IMR-90 (cell line): Measurements from ENCODE around the gene RNF141. TPM values are rescaled to one million over a fixed set of nuclear protein-coding genes. Genes with fewer than 3 reads are reported as not detected.
A peak's percentile ranks its signal among the peaks of the same experiment; 100 is the strongest.

Experiments
- ATAC-seq: fragments of 200-7000 bp; cut with Tn5 transposase; 2 replicates; pipeline ENCODE4 v1.9.1; 2020; ENCODE audit warnings: low read depth, mild to moderate bottlenecking, moderate library complexity
- BruUV-seq: library from RNA; stranded (reverse); fragments of 400-500 nt; replicated peaks from 2 replicates; lab custom pipeline; 2021; lab: Mats Ljungman, UMichigan
- CTCF ChIA-PET: fragments of 300-600 bp; formaldehyde crosslinking; extraction: SDS; loops from one replicate; lab custom pipeline; 2021; ENCODE audit warnings: antibody characterized with exemption; lab: Yijun Ruan, JAX
- POLR2A ChIA-PET: fragments of 300-600 bp; sonication (Branson Sonifier 250); formaldehyde crosslinking; loops from one replicate; lab custom pipeline; 2022; ENCODE audit warnings: antibody characterized with exemption; ENCODE audit not compliant: unreplicated experiment; lab: Charles Lee
- DNase-seq: peaks from one replicate; pipeline ENCODE4 v3.0.0; 2013
- H2AFZ ChIP-seq: replicated peaks from 2 replicates; pipeline ENCODE3; 2013; ENCODE audit warnings: low read length, mild to moderate bottlenecking; ENCODE audit not compliant: poor library complexity
- H2AK5ac ChIP-seq: 2 replicates; pipeline ENCODE4 v1.6.1; 2013; ENCODE audit warnings: low read depth, low read length, inconsistent platforms
- H2AK9ac ChIP-seq: replicated peaks from 2 replicates; pipeline ENCODE3; 2013; ENCODE audit warnings: mild to moderate bottlenecking, low read depth, low read length, moderate library complexity; ENCODE audit not compliant: poor library complexity
- H2BK120ac ChIP-seq: 2 replicates; pipeline ENCODE4 v1.6.1; 2013; ENCODE audit warnings: low read depth, low read length, inconsistent platforms
- H2BK15ac ChIP-seq: 3 replicates; pipeline ENCODE4 v1.6.1; 2013; ENCODE audit warnings: low read depth, low read length, inconsistent platforms
- H2BK20ac ChIP-seq: 2 replicates; pipeline ENCODE4 v1.6.1; 2013; ENCODE audit warnings: low read depth, mild to moderate bottlenecking, inconsistent platforms, low read length, moderate library complexity
- H2BK5ac ChIP-seq: 2 replicates; pipeline ENCODE4 v1.6.1; 2013; ENCODE audit warnings: mild to moderate bottlenecking, low read depth, low read length, inconsistent platforms; ENCODE audit not compliant: poor library complexity, severe bottlenecking
- H3K14ac ChIP-seq: replicated peaks from 2 replicates; pipeline ENCODE4 v1.6.1; 2013; ENCODE audit warnings: low read depth, low read length, inconsistent platforms
- H3K18ac ChIP-seq: 2 replicates; pipeline ENCODE4 v1.6.1; 2013; ENCODE audit warnings: low read depth, low read length, control low read depth
- H3K23ac ChIP-seq: 2 replicates; pipeline ENCODE4 v1.6.1; 2013; ENCODE audit warnings: low read depth, low read length, inconsistent platforms
- H3K27ac ChIP-seq: 2 replicates; pipeline ENCODE4 v1.5.1; 2013; ENCODE audit warnings: mild to moderate bottlenecking, control low read depth, low read length; ENCODE audit not compliant: insufficient read depth
- H3K27me3 ChIP-seq: 2 replicates; pipeline ENCODE4 v1.6.1; 2013; ENCODE audit warnings: low read length; ENCODE audit not compliant: control insufficient read depth, insufficient read depth
- H3K36me3 ChIP-seq: 2 replicates; pipeline ENCODE4 v1.6.1; 2013; ENCODE audit warnings: low read length, mixed read lengths; ENCODE audit not compliant: control insufficient read depth, insufficient read depth
- H3K4ac ChIP-seq: 2 replicates; pipeline ENCODE4 v1.6.1; 2013; ENCODE audit warnings: low read depth, low read length, inconsistent platforms
- H3K4me1 ChIP-seq: 2 replicates; pipeline ENCODE4 v1.6.1; 2013; ENCODE audit warnings: low read length, mixed read lengths; ENCODE audit not compliant: control insufficient read depth, insufficient read depth
- H3K4me2 ChIP-seq: 2 replicates; pipeline ENCODE4 v1.6.1; 2013; ENCODE audit warnings: low read depth, mild to moderate bottlenecking, control low read depth, low read length, moderate library complexity
- H3K4me3 ChIP-seq: 2 replicates; pipeline ENCODE4 v1.5.1; 2013; ENCODE audit warnings: low read depth, mild to moderate bottlenecking, control low read depth, low read length, moderate library complexity; ENCODE audit not compliant: insufficient read depth
- H3K56ac ChIP-seq: 2 replicates; pipeline ENCODE4 v1.6.1; 2013; ENCODE audit warnings: low read length, inconsistent platforms; ENCODE audit not compliant: insufficient read depth; ENCODE audit errors: extremely low read depth
- H3K79me1 ChIP-seq, 2 experiments: 2 replicates each; pipeline ENCODE4 v1.6.1; 2013; ENCODE audit warnings: low read length in 2 of 2, inconsistent platforms in 1 of 2, low read depth in 1 of 2
- H3K9ac ChIP-seq: 2 replicates; pipeline ENCODE4 v1.6.1; 2013; ENCODE audit warnings: low read depth, low read length, control low read depth
- H3K9me1 ChIP-seq: 2 replicates; pipeline ENCODE4 v1.6.1; 2013; ENCODE audit warnings: low read length, inconsistent platforms; ENCODE audit not compliant: insufficient read depth
- H3K9me3 ChIP-seq: 2 replicates; pipeline ENCODE4 v1.6.1; 2013; ENCODE audit warnings: low read length; ENCODE audit not compliant: control insufficient read depth, insufficient read depth
- H4K20me1 ChIP-seq: 2 replicates; pipeline ENCODE4 v1.6.1; 2013; ENCODE audit warnings: low read length, inconsistent platforms; ENCODE audit not compliant: insufficient read depth
- H4K5ac ChIP-seq: 2 replicates; pipeline ENCODE4 v1.6.1; 2013; ENCODE audit warnings: mild to moderate bottlenecking, low read depth, low read length, control low read depth
- H4K8ac ChIP-seq, 2 experiments: 2 replicates each; pipeline ENCODE4 v1.6.1; 2013; ENCODE audit warnings: low read depth in 2 of 2, low read length in 2 of 2, control low read depth in 1 of 2, inconsistent platforms in 1 of 2
- H4K91ac ChIP-seq: 2 replicates; pipeline ENCODE4 v1.6.1; 2013; ENCODE audit warnings: low read depth, low read length, inconsistent platforms; ENCODE audit not compliant: insufficient read depth
- CEBPB ChIP-seq: IDR thresholded peaks from 2 replicates; pipeline ENCODE4 v1.6.1; 2012; ENCODE audit warnings: low read depth, low read length, improper control_type of control experiment
- WGBS, 2 experiments: methylation state at CpG; one replicate each; pipeline versions ENCODE4 v1.1.5 to v1.1.7; 2013; ENCODE audit warnings: missing lambda C conversion rate in 2 of 2; ENCODE audit not compliant: insufficient read length in 1 of 2; ENCODE audit errors: extremely low coverage in 2 of 2; 5-methylcytosine and 5-hydroxymethylcytosine counted together
- dilution Hi-C: fragments of 300-500 bp; cut with HindIII; formaldehyde crosslinking; loops from one replicate; pipeline ENCODE4 v1.14.3; 2018; ENCODE audit warnings: low sequenced_read_pairs; ENCODE audit not compliant: unreplicated experiment
- in situ Hi-C: fragments of 300-500 bp; cut with MboI; formaldehyde crosslinking; loops from 3 replicates; pipeline ENCODE4 v1.14.3; 2019; ENCODE audit warnings: low sequenced_read_pairs, inconsistent platforms, mixed read lengths
- intact Hi-C: fragments of 100-400 bp; cut with micrococcal nuclease; formaldehyde crosslinking; loops from 2 replicates; pipeline ENCODE4 v1.10.0; 2022
- polyA plus RNA-seq, 3 experiments: library from polyadenylated mRNA; depleted of rRNA; stranded (reverse); fragments of >200 nt; gene quantifications; 2 replicates each; pipeline ENCODE4 v1.2.3, GENCODE V29; 2012; ENCODE audit warnings: low replicate concordance in 1 of 3
- total RNA-seq: library from RNA; depleted of rRNA; stranded (reverse); fragments of >200 nt; gene quantifications from 2 replicates; pipeline ENCODE4 v1.2.3, GENCODE V29; 2012
- TF ChIP-seq, protein P1 (sequence below): fragments of 150-350 bp; IDR thresholded peaks from 2 replicates; pipeline ENCODE4 v1.6.1; 2016; ENCODE audit warnings: low read depth, mild to moderate bottlenecking, low read length, moderate library complexity, borderline replicate concordance

The RNF141 gene
- total and polyA plus RNA-seq, 2 of the 4 experiments (the other 2 are of a cell fraction) = 13.8 to 18.6 TPM

- BruUV-seq = no TSS peak
Observed at GRCh38 chr11:10520562-10520961, 20.4 kb downstream of the RNF141 start.

More at GRCh38 chr11:10520562-10520961, 20.4 kb downstream of the RNF141 start:
- intact Hi-C loops (loop anchor here (10.0 kb wide), 1 partner anchor 196 kb away; no protein-coding TSS in a partner anchor), dilution Hi-C loops (loop anchor here (25.0 kb wide), 1 partner anchor 217 kb away; no protein-coding TSS in a partner anchor), in situ Hi-C loops (no loop called here)
- TF ChIP-seq, protein P1, sequence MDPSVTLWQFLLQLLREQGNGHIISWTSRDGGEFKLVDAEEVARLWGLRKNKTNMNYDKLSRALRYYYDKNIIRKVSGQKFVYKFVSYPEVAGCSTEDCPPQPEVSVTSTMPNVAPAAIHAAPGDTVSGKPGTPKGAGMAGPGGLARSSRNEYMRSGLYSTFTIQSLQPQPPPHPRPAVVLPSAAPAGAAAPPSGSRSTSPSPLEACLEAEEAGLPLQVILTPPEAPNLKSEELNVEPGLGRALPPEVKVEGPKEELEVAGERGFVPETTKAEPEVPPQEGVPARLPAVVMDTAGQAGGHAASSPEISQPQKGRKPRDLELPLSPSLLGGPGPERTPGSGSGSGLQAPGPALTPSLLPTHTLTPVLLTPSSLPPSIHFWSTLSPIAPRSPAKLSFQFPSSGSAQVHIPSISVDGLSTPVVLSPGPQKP = no peak
- TF ChIP-seq CEBPB = peak; percentile 58
- no peaks in the 10 kb centered on the region for H3K9me3 ChIP-seq
- no CpG with 5 or more reads among the region's 2 CpGs for WGBS, 2 experiments
- no peak overlapping the region for H4K5ac ChIP-seq
- H3K23ac ChIP-seq = no peak overlapping the region
- peaks cover 5% of the 10 kb centered on the region for H3K4me1 ChIP-seq
- DNase-seq (no peak), ATAC-seq (no peak)
- no peak overlapping the region for H3K18ac ChIP-seq
- peaks cover 0 to 16% of the 10 kb centered on the region in 2 experiments; a peak in 3 of 4 replicates for H3K79me1 ChIP-seq
- no peak overlapping the region for H3K4me3 ChIP-seq
- H3K4me2 ChIP-seq = no peak overlapping the region
- no peak overlapping the region for H3K4ac ChIP-seq
- no peak overlapping the region for H3K9ac ChIP-seq
- POLR2A ChIA-PET = no interaction called here
- peaks cover 10% of the 10 kb centered on the region for H3K36me3 ChIP-seq
- H3K56ac ChIP-seq = no peak overlapping the region
- no peak overlapping the region for H2AK9ac ChIP-seq
- no peak overlapping the region for H3K27ac ChIP-seq
- no peak overlapping the region for H3K14ac ChIP-seq
- no peak overlapping the region for H2BK20ac ChIP-seq
- H3K27me3 ChIP-seq = no peaks in the 10 kb centered on the region
- CTCF ChIA-PET = interaction anchor here (0.8 to 1.2 kb wide), 2 partner anchors 215 to 216 kb away, joined by 3 read pairs; no protein-coding TSS in a partner anchor
- H4K8ac ChIP-seq = no peak overlapping the region
- 0 out of 2 replicates have a peak, but pooled peaks cover 11% of the 10 kb centered on the region for H3K9me1 ChIP-seq
- H4K91ac ChIP-seq = no peak overlapping the region
- H4K20me1 ChIP-seq = no peaks in the 10 kb centered on the region
- no peak overlapping the region for H2AFZ ChIP-seq
- no peak overlapping the region for H2BK5ac ChIP-seq
- H2BK120ac ChIP-seq = no peak overlapping the region
- H2BK15ac ChIP-seq = no peak overlapping the region
- no peak overlapping the region for H2AK5ac ChIP-seq
